WERI-Rb-1 (cell line): ENCODE results near the gene DHX35.

Source experiments
- DNase-seq: peaks from one replicate; pipeline ENCODE4 v3.0.0-alpha.2; 2020
- H3K27ac ChIP-seq: fragments of 250-450 bp; sonication (Bioruptor Pico); 2 replicates; pipeline ENCODE4 v1.5.1; 2020; ENCODE audit warnings: mild to moderate bottlenecking, moderate library complexity
- H3K27me3 ChIP-seq: fragments of 250-450 bp; sonication (Bioruptor Pico); 2 replicates; pipeline ENCODE4 v1.5.1; 2021; ENCODE audit warnings: mild to moderate bottlenecking, low read depth, moderate library complexity; ENCODE audit not compliant: insufficient read depth, severe bottlenecking
- H3K36me3 ChIP-seq: fragments of 250-450 bp; sonication (Bioruptor Pico); 2 replicates; pipeline ENCODE4 v1.5.1; 2020; ENCODE audit warnings: mild to moderate bottlenecking, moderate library complexity
- H3K4me3 ChIP-seq: 2 replicates; pipeline ENCODE4 v1.5.1; 2011; ENCODE audit warnings: low read depth, mild to moderate bottlenecking, control low read depth, low read length
- H3K9me3 ChIP-seq: fragments of 250-450 bp; sonication (Bioruptor Pico); 2 replicates; pipeline ENCODE4 v1.5.1; 2021; ENCODE audit warnings: mild to moderate bottlenecking, moderate library complexity; ENCODE audit not compliant: severe bottlenecking
- CTCF ChIP-seq: IDR thresholded peaks from 2 replicates; pipeline ENCODE4 v1.5.1; 2011; ENCODE audit warnings: low read depth, mild to moderate bottlenecking, control low read depth, inconsistent platforms, low read length

DHX35 gene

GRCh38 chr20:38920411-38920810 is 41.7 kb upstream of the DHX35 start:
- no peak overlapping the region for H3K4me3 ChIP-seq
- H3K27ac ChIP-seq, result no peak overlapping the region
- TF ChIP-seq CTCF, result no peak
- H3K27me3 ChIP-seq, result no peaks in the 10 kb centered on the region
- H3K9me3 ChIP-seq, result peaks cover under 1% of the 10 kb centered on the region
- no peaks in the 10 kb centered on the region for H3K36me3 ChIP-seq
- no peak for DNase-seq

- Histone ChIP-seq H3K4me3 (no peak overlapping the region), H3K36me3 (no peaks in the 10 kb centered on the region), H3K9me3 (peaks cover 5% of the 10 kb centered on the region), H3K27ac (no peak overlapping the region), H3K27me3 (no peaks in the 10 kb centered on the region)
- no peak for TF ChIP-seq CTCF
- DNase-seq, result no peak
Measured at GRCh38 chr20:38920851-38921250, 41.3 kb upstream of the DHX35 start.

GRCh38 chr20:38924718-38925117 is 37.4 kb upstream of the DHX35 start:
- Histone ChIP-seq H3K4me3 (no peak overlapping the region), H3K27me3 (no peaks in the 10 kb centered on the region), H3K9me3 (peaks cover 6% of the 10 kb centered on the region), H3K36me3 (peaks cover 21% of the 10 kb centered on the region), H3K27ac (no peak overlapping the region)
- DNase-seq, result no peak
- no peak for TF ChIP-seq CTCF

- Histone ChIP-seq H3K36me3 (peaks cover 34% of the 10 kb centered on the region), H3K4me3 (peak within 1 kb of the TSS; percentile 99), H3K27ac (peak within 1 kb of the TSS; percentile 92), H3K27me3 (no peaks in the 10 kb centered on the region), H3K9me3 (peaks cover 6% of the 10 kb centered on the region)
- TF ChIP-seq CTCF, result no peak
- peak; percentile 96 for DNase-seq
Measured at GRCh38 chr20:38926142-38926933, 35.8 kb upstream of the DHX35 start, which contains the start of gene FAM83D. Gene FAM83D (plus strand): TSS chr20:38926417. CDS start chr20:38926443, 26 bp downstream.

- H3K27ac ChIP-seq, result peak overlapping the region; percentile 92
- no peak for DNase-seq
- H3K4me3 ChIP-seq, result peak overlapping the region; percentile 99
- peaks cover 6% of the 10 kb centered on the region for H3K9me3 ChIP-seq
- TF ChIP-seq CTCF, result no peak
- peaks cover 37% of the 10 kb centered on the region for H3K36me3 ChIP-seq
- H3K27me3 ChIP-seq, result no peaks in the 10 kb centered on the region
Measured at GRCh38 chr20:38926934-38927616, 35.1 kb upstream of the DHX35 start.
